Neural progenitor cell (in vitro differentiated cells): ENCODE data around the gene CALHM3. TPM values are rescaled to one million over a fixed set of nuclear protein-coding genes. Genes with fewer than 3 reads are reported as not detected.

ENCODE experiments used
- DNase-seq: peaks from one replicate; pipeline ENCODE4 v3.0.0-alpha.2; 2016; ENCODE audit warnings: low spot score
- H2AFZ ChIP-seq: fragments of 200-600 bp; sonication (generic); replicated peaks from 2 replicates; pipeline ENCODE4 v1.6.1; 2016; ENCODE audit warnings: antibody characterized with exemption
- H3F3A ChIP-seq: fragments of 200-600 bp; sonication (generic); 2 replicates; pipeline ENCODE4 v1.6.1; 2016; ENCODE audit warnings: antibody characterized with exemption, low read depth
- H3K27ac ChIP-seq: fragments of 200-600 bp; sonication (generic); 2 replicates; pipeline ENCODE4 v1.5.1; 2016; ENCODE audit warnings: mild to moderate bottlenecking
- H3K27me3 ChIP-seq: fragments of 200-600 bp; sonication (generic); 2 replicates; pipeline ENCODE4 v1.6.1; 2016; ENCODE audit warnings: mild to moderate bottlenecking, moderate library complexity
- H3K36me3 ChIP-seq: fragments of 200-600 bp; sonication (generic); 2 replicates; pipeline ENCODE4 v1.5.1; 2016
- H3K4me1 ChIP-seq: fragments of 200-600 bp; sonication (generic); 2 replicates; pipeline ENCODE4 v1.6.1; 2016; ENCODE audit warnings: mixed run types
- H3K4me2 ChIP-seq: fragments of 200-600 bp; sonication (generic); 2 replicates; pipeline ENCODE4 v1.6.1; 2016
- H3K4me3 ChIP-seq: fragments of 200-600 bp; sonication (generic); 2 replicates; pipeline ENCODE4 v1.5.1; 2016
- H3K79me2 ChIP-seq: fragments of 200-600 bp; sonication (generic); 2 replicates; pipeline ENCODE4 v1.6.1; 2016; ENCODE audit warnings: low read depth
- H3K9ac ChIP-seq: fragments of 200-600 bp; sonication (generic); 2 replicates; pipeline ENCODE4 v1.6.1; 2016
- H3K9me3 ChIP-seq: fragments of 200-600 bp; sonication (generic); 2 replicates; pipeline ENCODE4 v1.5.1; 2016; ENCODE audit warnings: low read depth
- H4K20me1 ChIP-seq: fragments of 200-600 bp; sonication (generic); 2 replicates; pipeline ENCODE4 v1.6.1; 2016; ENCODE audit warnings: low read depth
- H3K27ac Mint-ChIP-seq: 3 replicates; pipeline ENCODE4 v1.8.0; 2021; ENCODE audit warnings: mixed read lengths
- H3K27me3 Mint-ChIP-seq: 2 replicates; pipeline ENCODE4 v1.8.0; 2022; ENCODE audit warnings: low read depth, mild to moderate bottlenecking, inconsistent platforms, moderate library complexity, mixed read lengths; ENCODE audit not compliant: insufficient read depth
- H3K36me3 Mint-ChIP-seq: 3 replicates; pipeline ENCODE4 v1.8.0; 2021; ENCODE audit warnings: mixed read lengths
- H3K4me1 Mint-ChIP-seq: 3 replicates; pipeline ENCODE4 v1.8.0; 2021; ENCODE audit warnings: mixed read lengths
- H3K4me3 Mint-ChIP-seq: 3 replicates; pipeline ENCODE4 v1.8.0; 2021; ENCODE audit warnings: mild to moderate bottlenecking, moderate library complexity, mixed read lengths
- H3K9me3 Mint-ChIP-seq: 3 replicates; pipeline ENCODE4 v1.8.0; 2020; ENCODE audit warnings: mixed read lengths
- EZH2 ChIP-seq: fragments of 200-600 bp; sonication (generic); IDR thresholded peaks from 2 replicates; pipeline ENCODE4 v1.6.1; 2017; ENCODE audit warnings: antibody characterized with exemption, mild to moderate bottlenecking, moderate library complexity
- EZH2phosphoT487 ChIP-seq: fragments of 200-600 bp; sonication (generic); IDR thresholded peaks from 2 replicates; pipeline ENCODE4 v1.6.1; 2017; ENCODE audit warnings: antibody characterized with exemption
- total RNA-seq: library from RNA; depleted of rRNA; stranded (reverse); fragments of >200 nt; gene quantifications from 2 replicates; pipeline ENCODE4 v1.2.3, GENCODE V29; 2015; ENCODE audit warnings: low replicate concordance
- TF ChIP-seq, protein P1 (sequence below): fragments of 200-600 bp; sonication (generic); IDR thresholded peaks from 2 replicates; pipeline ENCODE4 v1.5.1; 2017; ENCODE audit warnings: antibody characterized with exemption, mild to moderate bottlenecking

Gene CALHM3
- total RNA-seq, 1 donor from 2014 or later, result not detected

DNA sequence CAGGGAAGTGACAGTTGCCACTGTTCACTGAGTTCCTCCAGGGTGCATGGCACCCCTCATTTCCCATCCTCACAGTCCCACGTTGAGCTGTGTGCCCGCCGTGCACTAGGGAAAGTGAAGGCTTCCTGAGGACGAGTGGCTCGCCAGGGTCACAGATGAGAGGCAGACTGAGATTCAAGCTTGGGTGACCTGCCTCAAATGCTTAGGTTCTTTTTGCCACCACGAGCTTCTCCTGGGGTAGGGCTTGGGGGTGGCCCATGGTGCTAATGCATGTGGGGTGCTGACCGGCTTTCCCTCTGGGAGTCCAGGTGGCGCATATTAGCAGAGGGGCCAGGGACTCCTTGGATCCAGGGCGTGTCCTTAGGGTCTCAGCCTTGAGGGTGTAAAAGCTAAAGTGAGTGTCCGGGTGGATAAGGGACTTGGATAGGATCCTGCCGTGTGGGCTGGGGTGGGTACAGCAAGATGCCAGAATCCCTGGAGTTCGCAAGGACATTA, 28.8 kb downstream of the CALHM3 start:
- peaks cover 12% of the 10 kb centered on the region for H3K27me3 Mint-ChIP-seq
- Histone ChIP-seq H4K20me1 (no peaks in the 10 kb centered on the region), H3K4me3 (no peak overlapping the region), H2AFZ (no peak overlapping the region), H3K27me3 (no peaks in the 10 kb centered on the region), H3K4me2 (no peak overlapping the region), H3F3A (no peaks in the 10 kb centered on the region), H3K27ac (no peak overlapping the region), H3K4me1 (peaks cover 3% of the 10 kb centered on the region), H3K36me3 (no peaks in the 10 kb centered on the region), H3K9ac (no peak overlapping the region), H3K9me3 (no peaks in the 10 kb centered on the region), H3K79me2 (no peaks in the 10 kb centered on the region)
- H3K9me3 Mint-ChIP-seq, result no peaks in the 10 kb centered on the region
- H3K4me1 Mint-ChIP-seq, result no peaks in the 10 kb centered on the region
- DNase-seq, result no peak
- H3K27ac Mint-ChIP-seq, result peak overlapping the region; percentile 84
- peaks cover 9% of the 10 kb centered on the region for H3K36me3 Mint-ChIP-seq
- TF ChIP-seq EZH2phosphoT487, result no peak
- TF ChIP-seq EZH2, result no peak
- TF ChIP-seq, protein P1, sequence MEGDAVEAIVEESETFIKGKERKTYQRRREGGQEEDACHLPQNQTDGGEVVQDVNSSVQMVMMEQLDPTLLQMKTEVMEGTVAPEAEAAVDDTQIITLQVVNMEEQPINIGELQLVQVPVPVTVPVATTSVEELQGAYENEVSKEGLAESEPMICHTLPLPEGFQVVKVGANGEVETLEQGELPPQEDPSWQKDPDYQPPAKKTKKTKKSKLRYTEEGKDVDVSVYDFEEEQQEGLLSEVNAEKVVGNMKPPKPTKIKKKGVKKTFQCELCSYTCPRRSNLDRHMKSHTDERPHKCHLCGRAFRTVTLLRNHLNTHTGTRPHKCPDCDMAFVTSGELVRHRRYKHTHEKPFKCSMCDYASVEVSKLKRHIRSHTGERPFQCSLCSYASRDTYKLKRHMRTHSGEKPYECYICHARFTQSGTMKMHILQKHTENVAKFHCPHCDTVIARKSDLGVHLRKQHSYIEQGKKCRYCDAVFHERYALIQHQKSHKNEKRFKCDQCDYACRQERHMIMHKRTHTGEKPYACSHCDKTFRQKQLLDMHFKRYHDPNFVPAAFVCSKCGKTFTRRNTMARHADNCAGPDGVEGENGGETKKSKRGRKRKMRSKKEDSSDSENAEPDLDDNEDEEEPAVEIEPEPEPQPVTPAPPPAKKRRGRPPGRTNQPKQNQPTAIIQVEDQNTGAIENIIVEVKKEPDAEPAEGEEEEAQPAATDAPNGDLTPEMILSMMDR, result no peak
- no peak overlapping the region for H3K4me3 Mint-ChIP-seq

GRCh38 chr10:103449208-103450144, 29.6 kb downstream of the CALHM3 start:
- peaks cover 13% of the 10 kb centered on the region for H3K36me3 Mint-ChIP-seq
- H2AFZ ChIP-seq, result no peak overlapping the region
- no peak for TF ChIP-seq EZH2phosphoT487
- no peak for TF ChIP-seq EZH2
- TF ChIP-seq, protein P1, result no peak

DNA sequence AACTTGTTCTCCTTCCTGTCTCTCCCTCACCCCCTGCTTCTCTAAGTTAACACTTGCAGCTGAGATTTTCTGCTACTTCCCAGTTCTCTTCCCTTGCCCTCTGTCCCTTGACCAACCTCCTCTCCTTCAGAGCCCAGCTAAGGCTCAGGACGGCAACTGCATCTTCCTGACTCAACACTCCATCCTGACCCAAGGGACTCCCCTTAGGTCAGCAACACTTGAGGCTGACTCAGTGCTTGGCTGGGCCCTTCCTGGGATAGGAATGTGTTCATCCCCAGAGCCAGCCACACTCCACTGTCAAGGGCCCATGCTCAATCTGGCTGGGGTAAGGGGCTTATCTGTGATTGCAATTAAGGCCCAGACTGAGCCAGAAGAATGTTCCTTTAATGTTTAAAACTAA, 30.3 kb downstream of the CALHM3 start:
- no peak for DNase-seq
- Mint-ChIP-seq H3K4me3 (no peak overlapping the region), H3K27ac (peak overlapping the region; percentile 12), H3K9me3 (no peaks in the 10 kb centered on the region), H3K27me3 (peaks cover 12% of the 10 kb centered on the region), H3K36me3 (peaks cover 17% of the 10 kb centered on the region), H3K4me1 (no peaks in the 10 kb centered on the region)
- TF ChIP-seq, protein P1, result no peak
- TF ChIP-seq EZH2phosphoT487 (no peak), EZH2 (no peak)
- Histone ChIP-seq H4K20me1 (no peaks in the 10 kb centered on the region), H3F3A (no peaks in the 10 kb centered on the region), H3K9me3 (no peaks in the 10 kb centered on the region), H3K9ac (no peak overlapping the region), H3K36me3 (no peaks in the 10 kb centered on the region), H2AFZ (no peak overlapping the region), H3K4me2 (no peak overlapping the region), H3K27ac (no peak overlapping the region), H3K4me3 (no peak overlapping the region), H3K27me3 (no peaks in the 10 kb centered on the region), H3K4me1 (peaks cover 3% of the 10 kb centered on the region), H3K79me2 (no peaks in the 10 kb centered on the region)

More at GRCh38 chr10:103449208-103450144, 29.6 kb downstream of the CALHM3 start:
- H3F3A ChIP-seq, result no peaks in the 10 kb centered on the region
- peaks cover 12% of the 10 kb centered on the region for H3K27me3 Mint-ChIP-seq
- no peak overlapping the region for H3K27ac ChIP-seq
- H3K4me1 Mint-ChIP-seq, result no peaks in the 10 kb centered on the region
- no peak overlapping the region for H3K4me2 ChIP-seq
- no peaks in the 10 kb centered on the region for H4K20me1 ChIP-seq
- H3K9me3 ChIP-seq, result no peaks in the 10 kb centered on the region
- H3K27ac Mint-ChIP-seq, result peak overlapping the region; percentile 84
- no peak for DNase-seq
- no peaks in the 10 kb centered on the region for H3K9me3 Mint-ChIP-seq
- peaks cover 3% of the 10 kb centered on the region for H3K4me1 ChIP-seq
- H3K4me3 Mint-ChIP-seq, result peak overlapping the region; percentile 36
- no peaks in the 10 kb centered on the region for H3K27me3 ChIP-seq
- H3K9ac ChIP-seq, result no peak overlapping the region
- H3K36me3 ChIP-seq, result no peaks in the 10 kb centered on the region
- no peak overlapping the region for H3K4me3 ChIP-seq
- H3K79me2 ChIP-seq, result no peaks in the 10 kb centered on the region
